Measurements from ENCODE around the gene GRK5. TPM values are rescaled to one million over a fixed set of nuclear protein-coding genes. Genes with fewer than 3 reads are reported as not detected.

Gene GRK5
- total RNA-seq, 1 experiment from 2014 or later: 58.2 TPM

GRCh38 chr10:119469325-119469707 is 261.9 kb downstream of the GRK5 start:
- no peaks in the 10 kb centered on the region for H3K4me1 ChIP-seq (ENCODE audit: insufficient read depth, low read length, poor library complexity, severe bottlenecking)
- peaks cover 16% of the 10 kb centered on the region for H3K27me3 ChIP-seq (replicated peaks; ENCODE audit: insufficient read depth, low read depth, low read length, poor library complexity)
- intact Hi-C loops (cut with micrococcal nuclease; ENCODE audit: unreplicated experiment): no loop called here
- no peak for DNase-seq (ENCODE audit: low spot score)
- POLR2A ChIA-PET (ENCODE audit: low non-redundant PET): no interaction called here
- no peak overlapping the region for H3K4me3 ChIP-seq (ENCODE audit: low read depth, low read length, poor library complexity, severe bottlenecking)
- no peak for TF ChIP-seq EZH2 (IDR thresholded peaks at IDR 0.05; ENCODE audit: borderline replicate concordance, low read depth, low read length, poor library complexity, severe bottlenecking)
- no peaks in the 10 kb centered on the region for H3K36me3 ChIP-seq (ENCODE audit: insufficient read depth, low read length, poor library complexity, severe bottlenecking)
- CTCF ChIA-PET: no interaction called here
- H3K9me3 ChIP-seq (ENCODE audit: low read depth, low read length, poor library complexity, severe bottlenecking): no peaks in the 10 kb centered on the region
- BruUV-seq (replicated peaks): no TSS peak
- no peak overlapping the region for H3K27ac ChIP-seq (ENCODE audit: low read depth, low read length, poor library complexity, severe bottlenecking)

DNA sequence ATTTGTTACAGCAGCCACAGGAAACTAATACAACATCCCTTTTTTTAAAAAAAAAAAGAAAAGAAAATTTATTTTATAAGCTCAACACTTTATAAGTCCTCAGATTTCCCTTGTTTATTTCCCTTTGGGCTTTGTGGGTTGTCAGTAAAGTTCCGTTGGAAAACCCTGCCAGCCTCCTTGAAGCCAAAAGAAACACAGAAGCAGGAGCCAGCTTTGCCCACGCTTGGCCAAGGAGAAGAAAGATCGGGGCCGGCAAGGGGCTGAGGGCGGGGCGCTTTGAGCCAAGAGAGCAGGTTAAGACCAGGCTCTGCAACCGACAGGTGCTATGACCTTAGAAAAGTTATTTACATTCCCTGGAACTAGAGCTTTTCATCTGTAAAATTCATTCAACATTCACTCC is 262.5 kb downstream of the GRK5 start:
- no peaks in the 10 kb centered on the region for H3K9me3 ChIP-seq (ENCODE audit: low read depth, low read length, poor library complexity, severe bottlenecking)
- ChIA-PET POLR2A (ENCODE audit: low non-redundant PET) (interaction anchor here (0.8 kb wide), 1 partner anchor 743 kb away, joined by 3 read pairs; no protein-coding TSS in a partner anchor), CTCF (interaction anchor here (0.6 kb wide), 1 partner anchor 24 kb away, joined by 4 read pairs; no protein-coding TSS in a partner anchor)
- intact Hi-C loops (cut with micrococcal nuclease; ENCODE audit: unreplicated experiment): no loop called here
- H3K4me1 ChIP-seq (ENCODE audit: insufficient read depth, low read length, poor library complexity, severe bottlenecking): no peaks in the 10 kb centered on the region
- no TSS peak for BruUV-seq (replicated peaks)
- no peak overlapping the region for H3K27ac ChIP-seq (ENCODE audit: low read depth, low read length, poor library complexity, severe bottlenecking)
- no peaks in the 10 kb centered on the region for H3K36me3 ChIP-seq (ENCODE audit: insufficient read depth, low read length, poor library complexity, severe bottlenecking)
- peaks cover 16% of the 10 kb centered on the region for H3K27me3 ChIP-seq (replicated peaks; ENCODE audit: insufficient read depth, low read depth, low read length, poor library complexity)
- TF ChIP-seq CTCF (conservative IDR thresholded peaks at IDR 0.05; ENCODE audit: low read depth, low read length) (no peak), EZH2 (IDR thresholded peaks at IDR 0.05; ENCODE audit: borderline replicate concordance, low read depth, low read length, poor library complexity, severe bottlenecking) (no peak)
- no peak overlapping the region for H3K4me3 ChIP-seq (ENCODE audit: low read depth, low read length, poor library complexity, severe bottlenecking)
- no peak for DNase-seq (ENCODE audit: low spot score)

DNA sequence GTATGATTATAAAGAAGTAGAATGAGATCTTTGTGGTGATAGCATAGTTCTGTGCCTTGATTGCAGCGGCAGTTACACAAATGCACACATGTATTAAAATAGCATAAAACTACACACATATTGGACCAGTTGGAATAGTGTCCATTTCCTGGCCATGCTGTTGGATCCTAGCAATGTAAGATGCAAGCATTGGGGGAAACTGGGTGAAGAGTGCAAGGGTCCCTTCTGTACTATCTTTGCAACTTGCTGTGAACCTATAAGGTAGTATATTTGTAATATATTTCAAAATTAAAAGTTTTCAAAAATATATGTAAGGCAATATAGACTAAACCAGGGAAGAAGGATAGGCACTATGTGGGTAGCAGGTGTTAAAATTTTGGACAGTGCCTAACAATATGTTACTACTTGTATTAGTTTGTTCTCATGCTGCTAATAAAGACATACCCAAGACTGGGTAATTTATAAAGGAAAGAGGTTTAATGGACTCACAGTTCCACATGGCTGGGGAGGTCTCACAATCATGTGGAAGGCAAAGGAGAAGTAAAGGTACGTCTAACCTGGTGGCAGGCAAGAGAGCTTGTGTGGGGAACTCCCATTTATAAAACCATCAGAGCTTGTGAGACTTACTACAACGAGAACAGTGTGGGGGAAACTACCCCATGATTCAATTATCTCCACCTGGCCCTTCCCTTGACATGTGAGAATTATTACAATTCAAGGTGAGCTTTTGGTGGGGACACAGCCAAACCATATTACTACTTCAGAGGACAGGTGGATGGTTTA is 263.7 kb downstream of the GRK5 start:
- POLR2A ChIA-PET (ENCODE audit: low non-redundant PET): no interaction called here
- BruUV-seq (replicated peaks): no TSS peak
- CTCF ChIA-PET: no interaction called here

More for the DNA sequence above, 263.7 kb downstream of the GRK5 start:
- intact Hi-C loops (cut with micrococcal nuclease; ENCODE audit: unreplicated experiment): no loop called here
- DNase-seq (ENCODE audit: low spot score): no peak
- Histone ChIP-seq H3K27ac (ENCODE audit: low read depth, low read length, poor library complexity, severe bottlenecking) (no peak overlapping the region), H3K27me3 (replicated peaks; ENCODE audit: insufficient read depth, low read depth, low read length, poor library complexity) (peaks cover 16% of the 10 kb centered on the region), H3K4me1 (ENCODE audit: insufficient read depth, low read length, poor library complexity, severe bottlenecking) (no peaks in the 10 kb centered on the region), H3K9me3 (ENCODE audit: low read depth, low read length, poor library complexity, severe bottlenecking) (no peaks in the 10 kb centered on the region), H3K4me3 (ENCODE audit: low read depth, low read length, poor library complexity, severe bottlenecking) (no peak overlapping the region), H3K36me3 (ENCODE audit: insufficient read depth, low read length, poor library complexity, severe bottlenecking) (no peaks in the 10 kb centered on the region)
- TF ChIP-seq EZH2 (IDR thresholded peaks at IDR 0.05; ENCODE audit: borderline replicate concordance, low read depth, low read length, poor library complexity, severe bottlenecking): no peak
- TF ChIP-seq CTCF (conservative IDR thresholded peaks at IDR 0.05; ENCODE audit: low read depth, low read length): no peak
